ENCODE data around the gene GABRG3.
"Not testable (repeated sequence)": the region's sequence is repeated elsewhere in the genome, so short reads cannot be mapped to it uniquely, and the experiment has no call there.

GABRG3 gene

GRCh38 chr15:26996250-26996649, 25.3 kb downstream of the GABRG3 start:
- no peak for DNase-seq (ENCODE audit: low read depth in 2 of 2)

GRCh38 chr15:27003003-27003402, 32.0 kb downstream of the GABRG3 start:
- not testable (repeated sequence) for DNase-seq (ENCODE audit: low read depth in 2 of 2)

- not testable (repeated sequence) for DNase-seq (ENCODE audit: low read depth in 2 of 2)
These were observed 33.2 kb downstream of the GABRG3 start for GRCh38 chr15:27004226-27004625.

- no peak for DNase-seq (ENCODE audit: low read depth in 2 of 2)
These were observed 46.3 kb downstream of the GABRG3 start for GRCh38 chr15:27017168-27017809.

DNA sequence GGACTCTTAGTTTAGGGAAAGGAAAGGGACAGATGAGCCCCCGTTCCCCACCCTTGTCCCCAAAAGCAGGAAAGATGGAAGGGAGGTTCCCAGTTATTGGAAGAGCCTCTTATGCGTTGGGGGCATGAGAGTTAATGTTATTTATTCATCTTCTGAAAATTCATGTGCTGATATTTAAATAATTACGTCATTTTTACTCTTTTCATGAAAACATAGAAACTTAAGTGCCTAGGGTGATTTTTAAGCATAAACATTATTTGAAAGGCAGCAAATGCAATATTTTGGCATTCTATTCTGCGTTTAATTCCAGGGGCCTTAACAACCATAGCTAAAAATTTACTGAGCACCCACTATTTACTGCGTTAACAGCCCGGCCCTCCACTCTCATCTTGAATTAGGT, 48.7 kb downstream of the GABRG3 start:
- DNase-seq (ENCODE audit: low read depth in 2 of 2), result no peak

- no peak for DNase-seq (ENCODE audit: low read depth in 2 of 2)
These were observed 54.5 kb downstream of the GABRG3 start for GRCh38 chr15:27025481-27025966.

GRCh38 chr15:27027229-27027628, 56.2 kb downstream of the GABRG3 start:
- no peak for DNase-seq (ENCODE audit: low read depth in 2 of 2)

GRCh38 chr15:27028858-27029477, 58.0 kb downstream of the GABRG3 start:
- DNase-seq (ENCODE audit: low read depth in 2 of 2), result no peak

DNA sequence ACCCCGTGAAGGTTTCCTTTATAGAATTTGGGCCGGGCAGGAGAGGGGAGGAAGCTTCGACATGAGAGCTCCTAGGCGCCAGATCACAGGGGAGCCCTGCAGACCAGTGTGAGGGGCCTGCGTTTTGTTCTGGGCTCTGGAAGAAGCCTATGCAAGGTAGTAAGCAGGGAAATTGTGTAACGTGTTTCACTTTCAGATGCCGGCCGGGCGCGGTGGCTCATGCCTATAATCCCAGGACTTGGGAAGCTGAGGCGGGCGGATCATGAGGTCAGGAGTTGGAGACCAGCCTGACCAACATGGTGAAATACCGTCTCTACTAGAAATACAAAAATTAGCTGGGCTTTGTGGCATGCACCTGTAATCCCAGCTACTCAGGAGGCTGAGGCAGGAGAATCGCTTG, 65.2 kb downstream of the GABRG3 start:
- no peak for DNase-seq (ENCODE audit: low read depth in 2 of 2)

DNA sequence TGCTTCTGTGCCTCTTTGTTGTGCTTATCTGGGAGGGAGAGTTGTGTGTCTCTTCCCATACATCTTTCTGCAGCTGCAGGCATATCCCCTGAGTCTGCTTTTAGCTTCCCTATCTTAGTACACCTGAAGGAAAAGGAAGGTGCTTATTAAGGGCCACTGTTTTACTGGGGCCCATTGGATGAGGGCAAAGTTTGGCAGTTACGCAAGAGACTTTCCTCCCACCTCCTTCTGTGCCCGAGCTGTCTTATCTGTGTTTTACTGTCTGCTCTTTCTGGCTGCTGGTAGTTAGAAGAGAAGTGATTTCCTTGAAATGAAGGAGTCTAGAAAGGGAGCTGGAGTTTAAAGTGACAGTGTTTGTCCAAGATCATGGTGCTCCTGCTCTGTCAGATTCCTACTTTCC, 66.5 kb downstream of the GABRG3 start:
- no peak for DNase-seq (ENCODE audit: low read depth in 2 of 2)

- no peak for DNase-seq (ENCODE audit: low read depth in 2 of 2)
These were observed 68.2 kb downstream of the GABRG3 start for GRCh38 chr15:27039152-27039551.

GRCh38 chr15:27042230-27042629, 71.2 kb downstream of the GABRG3 start:
- no peak for DNase-seq (ENCODE audit: low read depth in 2 of 2)

DNA sequence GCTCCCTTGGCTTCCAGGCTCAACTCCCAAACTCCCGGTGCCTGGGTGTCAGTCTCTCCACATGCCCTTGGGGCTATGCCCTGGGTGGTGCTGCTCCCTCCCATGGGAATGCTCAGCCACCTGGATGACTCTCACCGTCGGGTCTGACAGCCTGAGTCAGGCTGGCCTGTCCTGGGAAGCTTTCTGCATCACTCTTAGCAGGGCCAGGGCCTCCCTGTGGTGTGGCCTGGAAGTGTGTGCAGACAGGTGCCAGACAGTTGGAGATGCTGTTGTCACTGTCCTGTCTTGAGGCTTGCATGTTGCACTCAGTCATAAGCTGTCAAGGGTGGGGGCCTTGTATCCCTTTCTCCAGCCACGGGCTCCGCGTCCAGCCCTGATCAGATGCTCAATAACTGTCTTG, 71.7 kb downstream of the GABRG3 start:
- DNase-seq (ENCODE audit: low read depth in 2 of 2), result no peak

GRCh38 chr15:27043770-27044169, 72.8 kb downstream of the GABRG3 start:
- DNase-seq (ENCODE audit: low read depth in 2 of 2), result no peak

GRCh38 chr15:27045796-27046195, 74.8 kb downstream of the GABRG3 start:
- DNase-seq (ENCODE audit: low read depth in 2 of 2), result no peak

DNA sequence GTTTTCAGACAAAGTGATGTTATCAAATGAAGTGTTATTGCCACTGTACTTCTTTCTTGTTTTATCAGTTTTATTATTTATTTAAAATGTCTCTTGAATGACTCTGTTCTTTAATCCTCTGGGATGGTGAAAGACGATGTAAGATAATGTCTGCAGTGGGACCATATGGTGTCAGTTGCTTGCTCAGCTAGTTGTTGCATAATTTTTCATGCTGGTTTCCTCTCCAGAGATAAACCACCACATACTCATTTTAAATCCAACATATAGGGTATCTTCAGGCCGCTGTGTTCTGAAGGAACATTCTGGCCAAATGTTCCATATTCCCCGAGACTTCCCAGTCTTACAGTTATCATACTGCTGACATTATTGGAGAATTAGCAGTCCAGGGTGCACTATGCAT, 75.9 kb downstream of the GABRG3 start:
- DNase-seq (ENCODE audit: low read depth in 2 of 2), result no peak

- DNase-seq (ENCODE audit: low read depth in 2 of 2), result no peak
These were observed 79.2 kb downstream of the GABRG3 start for GRCh38 chr15:27050163-27050562.

GRCh38 chr15:27054426-27054825, 83.4 kb downstream of the GABRG3 start:
- no peak for DNase-seq (ENCODE audit: low read depth in 2 of 2)

DNA sequence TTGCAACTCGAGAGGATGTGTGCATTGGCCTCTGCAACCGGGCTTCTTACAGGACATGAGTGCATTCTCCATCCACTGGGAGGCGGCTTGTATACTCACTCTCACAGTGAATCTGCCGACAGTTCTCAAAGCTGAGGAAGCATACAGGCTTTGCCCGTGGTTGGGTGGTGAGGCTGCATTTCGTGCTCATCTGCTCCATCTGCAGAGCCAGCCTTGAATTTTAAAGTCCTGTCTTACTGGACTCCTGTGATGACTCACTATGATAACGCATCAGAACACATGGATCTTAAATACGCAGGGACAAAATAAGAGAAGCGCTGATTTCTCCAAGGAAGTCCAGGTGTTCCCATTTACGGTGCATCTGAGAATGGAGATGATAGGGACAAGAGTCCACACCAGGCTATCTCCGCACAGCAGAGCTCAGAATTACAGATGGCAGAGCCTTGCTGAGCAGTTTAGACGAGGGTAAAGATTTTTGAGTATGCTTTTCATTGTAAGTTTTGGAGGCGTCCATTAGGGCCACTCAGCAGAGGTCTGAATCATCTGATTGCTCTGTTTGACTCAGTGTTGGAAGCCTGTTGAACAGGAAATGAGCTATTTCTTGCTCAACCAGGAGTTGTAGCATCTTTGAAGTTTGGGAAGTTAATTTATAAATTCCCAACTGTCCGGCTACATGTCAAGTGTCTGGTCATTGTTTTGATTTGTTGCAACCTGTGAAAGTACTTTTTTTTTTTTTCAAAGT, 87.1 kb downstream of the GABRG3 start:
- no peak for DNase-seq (ENCODE audit: low read depth in 2 of 2)

GRCh38 chr15:27058939-27059338, 88.0 kb downstream of the GABRG3 start:
- DNase-seq (ENCODE audit: low read depth in 2 of 2), result no peak

GRCh38 chr15:27059610-27060202, 88.7 kb downstream of the GABRG3 start:
- no peak for DNase-seq (ENCODE audit: low read depth in 2 of 2)

DNA sequence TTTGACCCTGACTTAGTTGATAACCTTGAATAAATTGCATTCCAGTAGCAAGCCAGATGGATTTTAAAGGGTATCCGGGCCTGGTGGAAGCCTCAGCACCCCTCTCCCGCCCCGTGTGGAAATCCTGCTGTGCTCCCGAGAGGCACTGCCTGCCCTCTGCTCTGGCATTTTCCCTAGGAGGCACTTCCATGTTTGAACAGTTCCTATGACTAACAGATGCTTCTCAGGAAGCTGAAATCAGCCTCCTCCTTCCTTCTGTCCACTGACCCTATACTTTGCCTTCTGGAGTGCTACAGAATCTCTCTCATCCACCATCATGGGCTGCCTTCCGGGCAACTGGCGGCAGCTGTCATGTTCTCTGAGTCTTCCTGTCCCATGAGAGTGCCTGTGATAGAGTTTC, 90.8 kb downstream of the GABRG3 start:
- no peak for DNase-seq (ENCODE audit: low read depth in 2 of 2)

DNA sequence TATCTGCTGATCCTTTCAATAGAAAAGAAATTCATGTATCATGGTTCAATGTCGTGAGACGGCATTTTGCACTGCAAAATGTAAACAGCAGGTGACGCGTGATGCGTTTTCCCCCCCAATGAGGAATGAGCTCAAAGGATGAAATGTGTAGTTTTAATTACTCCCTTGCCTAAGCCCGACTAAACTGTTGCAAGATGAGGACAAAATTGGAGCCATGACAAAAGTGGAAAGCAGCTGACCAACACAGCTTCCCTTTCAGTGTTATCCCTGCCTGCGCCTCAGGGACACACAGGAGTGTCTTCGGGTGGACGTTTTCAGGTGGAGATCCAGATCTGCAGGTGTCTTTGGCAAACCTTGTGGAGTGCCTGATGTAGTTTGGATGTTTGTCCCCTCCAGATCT, 92.0 kb downstream of the GABRG3 start:
- DNase-seq (ENCODE audit: low read depth in 2 of 2), result no peak

All from stimulated activated CD8-positive, alpha-beta memory T cell treated with anti-CD3 and anti-CD28 coated beads, Interleukin-2, amount 100 ng/mL, for 1 hour (primary cell).